Vagina (tissue), 2 donors: Measurements from ENCODE around the gene DDN. TPM values are rescaled to one million over a fixed set of nuclear protein-coding genes. Genes with fewer than 3 reads are reported as not detected.

ENCODE experiments used
- DNase-seq, 2 donors: peaks; one replicate each; pipeline ENCODE4 v3.0.0-alpha.2; 2017; ENCODE audit errors: extremely low spot score in 2 of 2
- H3K27ac ChIP-seq: fragments of 200-600 bp; sonication (generic); one replicate; pipeline ENCODE4 v1.5.1; 2019
- H3K27me3 ChIP-seq: fragments of 200-600 bp; sonication (generic); one replicate; pipeline ENCODE4 v1.5.1; 2019
- H3K36me3 ChIP-seq, 2 donors: fragments of 200-600 bp; sonication (generic); one replicate each; pipeline ENCODE4 v1.5.1; 2017 to 2019
- H3K4me1 ChIP-seq: fragments of 200-600 bp; sonication (generic); one replicate; pipeline ENCODE4 v1.5.1; 2019
- H3K4me3 ChIP-seq, 2 donors: fragments of 200-600 bp; sonication (generic); 1 replicate in 1 of 2; 2 replicates in 1 of 2; pipeline ENCODE4 v1.5.1; 2016 to 2019
- H3K9me3 ChIP-seq: fragments of 200-600 bp; sonication (generic); one replicate; pipeline ENCODE4 v1.5.1; 2019
- POLR2A ChIP-seq, 2 donors: fragments of 450-650 bp; IDR thresholded peaks; one replicate each; pipeline ENCODE4 v1.6.1; 2017; ENCODE audit warnings: antibody characterized with exemption in 2 of 2, mild to moderate bottlenecking in 2 of 2, moderate library complexity in 2 of 2
- POLR2AphosphoS5 ChIP-seq, 2 donors: sonication (generic); formaldehyde crosslinking; IDR thresholded peaks; one replicate each; pipeline ENCODE4 v1.9.0; 2017; ENCODE audit warnings: antibody characterized with exemption in 2 of 2, mild to moderate bottlenecking in 2 of 2, low read depth in 1 of 2; ENCODE audit not compliant: insufficient read depth in 1 of 2
- intact Hi-C: fragments of 100-400 bp; cut with DNase I; formaldehyde crosslinking; loops from one replicate; pipeline ENCODE4 v1.15.1; 2023
- total RNA-seq: library from RNA; depleted of rRNA; stranded (reverse); fragments of >200 nt; gene quantifications from one replicate; pipeline ENCODE4 v1.2.3, GENCODE V29; 2016
- TF ChIP-seq, protein P1 (sequence below), 3 experiments: fragments of 450-650 bp in 2 of 3; fragments of 200-600 bp in 1 of 3; sonication (generic) in 1 of 3; IDR thresholded peaks; one replicate each; pipeline ENCODE4 v1.5.1; 2017 to 2019; ENCODE audit warnings: antibody characterized with exemption in 3 of 3, mild to moderate bottlenecking in 2 of 3, moderate library complexity in 2 of 3

The DDN gene
- total RNA-seq, 1 donor from 2014 or later: not detected

DNA sequence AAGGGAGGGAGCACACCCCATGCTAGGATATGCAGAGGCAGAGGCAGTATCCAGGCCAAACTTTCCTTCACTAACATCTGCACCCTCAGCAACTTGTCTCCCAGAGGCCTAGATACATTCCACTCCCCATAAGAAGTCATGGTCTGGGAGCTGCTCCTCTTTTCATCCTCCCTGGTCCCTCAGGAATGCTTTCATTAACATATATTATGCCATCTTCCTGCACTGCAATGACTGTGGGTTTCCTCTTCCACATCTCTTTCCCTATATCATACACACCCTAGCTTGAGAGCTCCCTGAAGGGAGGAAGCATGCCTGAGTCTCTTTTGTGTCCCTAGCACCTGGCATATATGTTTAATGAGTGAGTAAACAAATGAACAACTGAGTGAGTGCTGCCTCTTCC is 8.6 kb downstream of the DDN start:
- TF ChIP-seq, protein P1, sequence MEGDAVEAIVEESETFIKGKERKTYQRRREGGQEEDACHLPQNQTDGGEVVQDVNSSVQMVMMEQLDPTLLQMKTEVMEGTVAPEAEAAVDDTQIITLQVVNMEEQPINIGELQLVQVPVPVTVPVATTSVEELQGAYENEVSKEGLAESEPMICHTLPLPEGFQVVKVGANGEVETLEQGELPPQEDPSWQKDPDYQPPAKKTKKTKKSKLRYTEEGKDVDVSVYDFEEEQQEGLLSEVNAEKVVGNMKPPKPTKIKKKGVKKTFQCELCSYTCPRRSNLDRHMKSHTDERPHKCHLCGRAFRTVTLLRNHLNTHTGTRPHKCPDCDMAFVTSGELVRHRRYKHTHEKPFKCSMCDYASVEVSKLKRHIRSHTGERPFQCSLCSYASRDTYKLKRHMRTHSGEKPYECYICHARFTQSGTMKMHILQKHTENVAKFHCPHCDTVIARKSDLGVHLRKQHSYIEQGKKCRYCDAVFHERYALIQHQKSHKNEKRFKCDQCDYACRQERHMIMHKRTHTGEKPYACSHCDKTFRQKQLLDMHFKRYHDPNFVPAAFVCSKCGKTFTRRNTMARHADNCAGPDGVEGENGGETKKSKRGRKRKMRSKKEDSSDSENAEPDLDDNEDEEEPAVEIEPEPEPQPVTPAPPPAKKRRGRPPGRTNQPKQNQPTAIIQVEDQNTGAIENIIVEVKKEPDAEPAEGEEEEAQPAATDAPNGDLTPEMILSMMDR (IDR thresholded peaks at IDR 0.05): no peak
- TF ChIP-seq POLR2A (IDR thresholded peaks at IDR 0.05) (no peak), POLR2AphosphoS5 (IDR thresholded peaks at IDR 0.05; ENCODE audit: insufficient read depth in 1 of 2, low read depth in 1 of 2) (no peak)
- Histone ChIP-seq H3K9me3 (no peaks in the 10 kb centered on the region), H3K4me3 (no peak overlapping the region), H3K4me1 (peaks cover 10% of the 10 kb centered on the region), H3K27ac (no peak overlapping the region), H3K36me3 (no peaks in the 10 kb centered on the region), H3K27me3 (peaks cover 7% of the 10 kb centered on the region)
- intact Hi-C loops: no loop called here
- no peak for DNase-seq

- intact Hi-C loops: no loop called here
- DNase-seq: no peak
- Histone ChIP-seq H3K27ac (no peak overlapping the region), H3K9me3 (no peaks in the 10 kb centered on the region), H3K36me3 (no peaks in the 10 kb centered on the region), H3K27me3 (no peaks in the 10 kb centered on the region), H3K4me3 (no peak overlapping the region), H3K4me1 (no peaks in the 10 kb centered on the region)
- TF ChIP-seq, protein P1 (IDR thresholded peaks at IDR 0.05): peak; percentile 44 to 60 (median 57)
- TF ChIP-seq POLR2A (IDR thresholded peaks at IDR 0.05): no peak
Observed at GRCh38 chr12:48988030-48988649, 11.0 kb downstream of the DDN start.

- Histone ChIP-seq H3K4me3 (no peak overlapping the region), H3K4me1 (no peaks in the 10 kb centered on the region), H3K27me3 (no peaks in the 10 kb centered on the region), H3K9me3 (no peaks in the 10 kb centered on the region), H3K27ac (no peak overlapping the region), H3K36me3 (no peaks in the 10 kb centered on the region)
- DNase-seq: no peak
- intact Hi-C loops: no loop called here
- TF ChIP-seq, protein P1 (IDR thresholded peaks at IDR 0.05): no peak
- TF ChIP-seq POLR2AphosphoS5 (IDR thresholded peaks at IDR 0.05; ENCODE audit: insufficient read depth in 1 of 2, low read depth in 1 of 2) (no peak), POLR2A (IDR thresholded peaks at IDR 0.05) (no peak)
Observed at GRCh38 chr12:48986720-48987291, 12.4 kb downstream of the DDN start.

DNA sequence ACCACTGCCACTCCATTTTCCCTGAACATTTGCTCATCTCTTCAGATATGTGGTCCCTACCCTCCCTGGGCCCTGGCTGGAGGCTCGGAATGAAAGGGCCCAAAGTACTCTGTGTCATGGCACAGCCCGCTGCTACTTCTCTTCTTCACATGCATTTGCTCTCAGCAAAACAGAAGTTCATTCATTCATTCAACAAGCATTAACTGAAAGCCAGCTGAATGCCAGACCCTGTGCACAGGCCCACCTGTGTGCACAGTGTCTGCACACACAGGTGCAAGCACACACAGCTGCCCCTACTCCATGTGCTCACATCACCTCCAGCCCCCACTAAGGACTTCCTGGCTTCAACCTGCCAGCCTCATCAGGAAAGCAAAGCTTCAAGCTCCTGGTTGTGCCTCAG is 13.3 kb downstream of the DDN start:
- Histone ChIP-seq H3K4me3 (no peak overlapping the region), H3K27ac (no peak overlapping the region), H3K27me3 (no peaks in the 10 kb centered on the region), H3K36me3 (no peaks in the 10 kb centered on the region), H3K9me3 (no peaks in the 10 kb centered on the region), H3K4me1 (peaks cover 8% of the 10 kb centered on the region)
- TF ChIP-seq POLR2A (IDR thresholded peaks at IDR 0.05) (no peak), POLR2AphosphoS5 (IDR thresholded peaks at IDR 0.05; ENCODE audit: insufficient read depth in 1 of 2, low read depth in 1 of 2) (no peak)
- TF ChIP-seq, protein P1 (IDR thresholded peaks at IDR 0.05): no peak
- intact Hi-C loops: no loop called here
- no peak for DNase-seq

GRCh38 chr12:48985475-48985897 is 13.7 kb downstream of the DDN start:
- Histone ChIP-seq H3K9me3 (no peaks in the 10 kb centered on the region), H3K4me3 (no peak overlapping the region), H3K36me3 (no peaks in the 10 kb centered on the region), H3K27me3 (no peaks in the 10 kb centered on the region), H3K4me1 (peaks cover 12% of the 10 kb centered on the region), H3K27ac (no peak overlapping the region)
- TF ChIP-seq, protein P1 (IDR thresholded peaks at IDR 0.05): no peak
- TF ChIP-seq POLR2AphosphoS5 (IDR thresholded peaks at IDR 0.05; ENCODE audit: insufficient read depth in 1 of 2, low read depth in 1 of 2): no peak
- no peak for TF ChIP-seq POLR2A (IDR thresholded peaks at IDR 0.05)
- DNase-seq: no peak
- intact Hi-C loops: no loop called here
